Psoas muscle (tissue), 8 donors: ENCODE data around the gene VASH1. TPM values are rescaled to one million over a fixed set of nuclear protein-coding genes. Genes with fewer than 3 reads are reported as not detected.

Source experiments
- ATAC-seq, 4 donors: fragments of 200-7000 bp; cut with Tn5 transposase; one replicate each; pipeline ENCODE4 v1.9.1; 2020; ENCODE audit warnings: moderate library complexity in 3 of 4, mild to moderate bottlenecking in 2 of 4
- DNase-seq, 2 donors: peaks; one replicate each; pipeline ENCODE4 v3.0.0-alpha.2; 2020
- H3K27ac ChIP-seq: fragments of 200-600 bp; one replicate; pipeline ENCODE4 v1.8.0; 2022
- H3K27me3 ChIP-seq, 3 donors: fragments of 200-600 bp in 1 of 3; one replicate each; pipeline versions ENCODE4 v1.6.1 to v1.8.0; 2013 to 2022; ENCODE audit warnings: low read length in 2 of 3, mild to moderate bottlenecking in 2 of 3, moderate library complexity in 1 of 3; ENCODE audit not compliant: insufficient read depth in 3 of 3
- H3K36me3 ChIP-seq, 2 donors: fragments of 200-600 bp in 1 of 2; one replicate each; pipeline versions ENCODE4 v1.6.1 to v1.8.0; 2013 to 2022; ENCODE audit warnings: low read depth in 1 of 2, mild to moderate bottlenecking in 1 of 2, moderate library complexity in 1 of 2; ENCODE audit not compliant: insufficient read depth in 1 of 2
- H3K4me1 ChIP-seq: fragments of 200-600 bp; one replicate; pipeline ENCODE4 v1.8.0; 2022
- H3K4me3 ChIP-seq: fragments of 200-600 bp; one replicate; pipeline ENCODE4 v1.8.0; 2022; ENCODE audit warnings: mild to moderate bottlenecking
- H3K9me3 ChIP-seq: fragments of 200-600 bp; one replicate; pipeline ENCODE4 v1.8.0; 2022
- WGBS, 3 donors: extraction: QIAGEN DNeasy Blood & Tissue Kit; methylation state at CpG; one replicate each; pipeline versions ENCODE4 v1.1.6 to v1.1.7; 2013; 5-methylcytosine and 5-hydroxymethylcytosine counted together
- intact Hi-C, 2 donors: fragments of 100-400 bp; cut with DNase I; formaldehyde crosslinking; loops; one replicate each; pipeline versions ENCODE4 v1.11.0 to v1.14.2; 2022
- long read RNA-seq, 2 donors: library from polyadenylated mRNA; unstranded; transcript quantifications; one replicate each; pipeline ENCODE4 v2.0.0, GENCODE V29; 2021
- polyA plus RNA-seq, 3 donors: library from polyadenylated mRNA; stranded (reverse); fragments of 200-250 nt; gene quantifications; one replicate each; pipeline ENCODE4 v1.2.3, GENCODE V29; 2013
- total RNA-seq, 4 donors: library from RNA; stranded (reverse); fragmentation: NEBNext Ultra II Directional in 2 of 4; extraction: Animal tissue kit (Norgen Biotek cat#: 25700) in 2 of 4; gene quantifications; one replicate each; pipeline versions ENCODE4 v1.2.1 to v1.2.4, GENCODE V29; 2021 to 2023
- TF ChIP-seq, protein P1 (sequence below): fragments of 200-600 bp; IDR thresholded peaks from one replicate; pipeline ENCODE4 v1.8.0; 2022; ENCODE audit warnings: antibody characterized with exemption
- donor health status: healthy with polysubstance abuse.
- donor health status: DM: no; HTN: no; CAD: no; lungs with moderate emphysema.
- donor health status: Bipolar disorder and iron deficiency.
- donor health status: healthy.
- donor health status: DM: yes; HTN: yes; CAD: no.
- donor health status: DM: no; HTN: no; CAD: no.
- donor health status: DM: no; HTN: no; CAD: no.
- donor health status: DM: yes; HTN: yes; CAD: no.

Gene VASH1
- 1 to 10 TPM; 3.9 to 8.2 (median 5.6) TPM for total RNA-seq
- polyA plus RNA-seq = 1 to 10 TPM; 1.7 to 4.0 (median 2.9) TPM
- long read RNA-seq, donor 1, partial matches to known transcripts = 0 of 4 reads
- long read RNA-seq, donor 1, other reads (novel, unspliced or antisense) = 4 of 4 reads
- long read RNA-seq, donor 2, full-length matches to known transcripts = 1 of 8 reads
- long read RNA-seq, donor 2, partial matches to known transcripts = 0 of 8 reads
- long read RNA-seq, donor 2, other reads (novel, unspliced or antisense) = 7 of 8 reads

DNA sequence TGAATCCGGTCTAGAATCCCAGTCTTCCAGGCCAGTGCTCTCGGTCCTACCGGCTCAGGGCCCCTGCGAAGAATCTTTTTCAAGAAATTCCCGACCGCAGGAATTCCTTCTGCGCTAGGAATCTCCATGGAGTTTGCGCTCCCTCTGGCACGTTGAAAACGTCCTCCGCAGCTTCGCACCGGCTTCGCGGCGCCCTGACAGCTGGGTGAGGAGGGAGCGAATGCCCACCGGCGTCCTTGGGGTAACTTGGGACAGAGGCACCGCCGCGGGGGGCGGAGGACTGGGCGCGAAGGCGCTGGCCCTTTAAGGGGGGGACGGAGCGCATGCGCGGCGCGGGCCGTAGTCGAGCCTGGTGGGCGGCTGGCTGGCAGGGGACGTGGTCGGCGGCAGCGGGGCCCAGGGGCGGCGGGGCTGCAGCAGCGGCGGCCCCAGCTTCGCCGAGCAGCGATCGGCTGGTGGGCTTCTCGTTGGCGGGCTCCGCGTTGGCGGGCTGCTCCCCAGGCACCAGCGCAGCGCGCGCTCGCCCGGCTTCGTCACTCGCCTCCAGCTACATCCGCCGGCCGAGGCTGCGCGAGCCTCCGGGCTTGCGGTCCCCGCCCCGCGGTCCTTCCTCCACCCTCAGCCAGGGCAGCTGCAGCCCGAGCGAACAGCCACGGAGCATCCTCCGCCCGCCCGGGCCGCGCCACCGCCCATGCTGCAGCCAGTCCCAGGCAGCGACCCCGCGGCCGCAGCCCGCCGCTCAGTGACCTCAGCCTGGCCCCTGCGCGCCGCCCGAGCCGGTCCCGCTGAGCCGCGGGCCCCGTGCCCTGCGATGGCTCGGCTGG is at the start of gene VASH1:
TSS of gene VASH1 (plus strand) at position 333 of the 824 bp plus-strand sequence. CDS start 1,354 bp downstream, outside the sequence.
- Histone ChIP-seq H3K4me3 (peak within 1 kb of the TSS; percentile 75), H3K36me3 (no peaks in the 10 kb centered on the region), H3K27me3 (peaks cover 0 to 13% (median 4%) of the 10 kb centered on the region in 3 donors), H3K9me3 (no peaks in the 10 kb centered on the region), H3K4me1 (no peaks in the 10 kb centered on the region), H3K27ac (peak within 1 kb of the TSS; percentile 56)
- TF ChIP-seq, protein P1, sequence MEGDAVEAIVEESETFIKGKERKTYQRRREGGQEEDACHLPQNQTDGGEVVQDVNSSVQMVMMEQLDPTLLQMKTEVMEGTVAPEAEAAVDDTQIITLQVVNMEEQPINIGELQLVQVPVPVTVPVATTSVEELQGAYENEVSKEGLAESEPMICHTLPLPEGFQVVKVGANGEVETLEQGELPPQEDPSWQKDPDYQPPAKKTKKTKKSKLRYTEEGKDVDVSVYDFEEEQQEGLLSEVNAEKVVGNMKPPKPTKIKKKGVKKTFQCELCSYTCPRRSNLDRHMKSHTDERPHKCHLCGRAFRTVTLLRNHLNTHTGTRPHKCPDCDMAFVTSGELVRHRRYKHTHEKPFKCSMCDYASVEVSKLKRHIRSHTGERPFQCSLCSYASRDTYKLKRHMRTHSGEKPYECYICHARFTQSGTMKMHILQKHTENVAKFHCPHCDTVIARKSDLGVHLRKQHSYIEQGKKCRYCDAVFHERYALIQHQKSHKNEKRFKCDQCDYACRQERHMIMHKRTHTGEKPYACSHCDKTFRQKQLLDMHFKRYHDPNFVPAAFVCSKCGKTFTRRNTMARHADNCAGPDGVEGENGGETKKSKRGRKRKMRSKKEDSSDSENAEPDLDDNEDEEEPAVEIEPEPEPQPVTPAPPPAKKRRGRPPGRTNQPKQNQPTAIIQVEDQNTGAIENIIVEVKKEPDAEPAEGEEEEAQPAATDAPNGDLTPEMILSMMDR = no peak
- intact Hi-C loops = loop anchor here in 1 of 2 donors (5.0 kb wide), 1 partner anchor 49 kb away; no protein-coding TSS in a partner anchor
- DNase-seq (peak; percentile 79 to 82), ATAC-seq (peak; percentile 59 to 81 (median 74))
- 0 to 1% (median 1%) methylated on average over 49 to 96 of the region's 96 CpGs for WGBS, 3 donors

DNA sequence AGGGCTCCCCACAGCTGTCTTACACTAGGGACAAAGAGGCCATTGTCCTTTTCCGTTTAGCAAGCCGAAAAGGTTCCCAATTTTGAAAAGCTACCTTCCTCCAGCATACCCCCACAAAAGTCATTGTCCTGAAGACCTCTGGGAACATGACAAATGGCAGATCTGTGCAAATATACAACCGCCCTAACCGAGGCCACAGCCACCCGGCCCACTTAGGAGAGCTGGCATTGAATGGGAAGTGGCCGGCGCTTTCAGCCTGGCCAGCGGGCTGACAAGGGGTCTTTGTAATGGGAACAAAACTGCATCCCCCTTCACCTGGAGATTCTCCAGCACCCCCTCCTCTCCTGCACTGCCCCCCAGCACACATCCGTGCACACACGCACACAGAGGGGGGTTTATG is 48.1 kb upstream of the VASH1 start:
- no peak overlapping the region for H3K4me3 ChIP-seq
- H3K36me3 ChIP-seq = no peaks in the 10 kb centered on the region
- peaks cover 0 to 7% (median 0%) of the 10 kb centered on the region in 3 donors for H3K27me3 ChIP-seq
- H3K9me3 ChIP-seq = no peaks in the 10 kb centered on the region
- TF ChIP-seq, protein P1 = no peak
- no peak overlapping the region for H3K27ac ChIP-seq
- DNase-seq (no peak), ATAC-seq (no peak)
- WGBS, 3 donors = 68 to 86% (median 73%) methylated on average over 10 of the region's 10 CpGs
- peaks cover 4% of the 10 kb centered on the region for H3K4me1 ChIP-seq
- intact Hi-C loops = loop anchor here (5.0 kb wide), 2 partner anchors 49 to 69 kb away; partner anchors contain the start of gene VASH1 (in 1 of the 2)

DNA sequence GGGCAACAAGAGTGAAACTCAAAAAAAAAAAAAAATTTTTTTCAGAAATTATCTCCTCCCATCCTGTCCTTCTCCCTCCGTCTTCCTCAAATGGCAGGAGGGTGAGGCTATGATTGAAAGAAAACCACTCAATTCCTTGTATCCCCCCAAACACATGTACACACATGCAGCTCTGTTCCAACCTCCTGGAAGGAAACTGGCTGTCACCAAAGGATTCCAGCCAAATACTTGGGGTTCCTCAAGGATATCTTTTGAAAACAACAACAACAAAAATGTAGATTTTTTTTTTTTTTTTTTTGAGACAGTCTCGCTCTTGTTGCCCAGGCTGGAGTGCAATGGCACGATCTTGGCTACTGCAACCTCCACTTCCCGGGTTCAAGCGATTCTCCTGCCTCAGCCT is 46.8 kb upstream of the VASH1 start:
- no peak for DNase-seq
- intact Hi-C loops = loop anchor here (5.0 kb wide), 2 partner anchors 48 to 68 kb away; partner anchors contain the start of gene VASH1 (in 1 of the 2)
- 76 to 85% (median 84%) methylated on average over 5 of the region's 5 CpGs for WGBS, 3 donors
- TF ChIP-seq, protein P1 = no peak
- Histone ChIP-seq H3K27ac (no peak overlapping the region), H3K36me3 (no peaks in the 10 kb centered on the region), H3K4me1 (peaks cover 5% of the 10 kb centered on the region), H3K27me3 (peaks cover 0 to 7% (median 0%) of the 10 kb centered on the region in 3 donors), H3K4me3 (no peak overlapping the region), H3K9me3 (no peaks in the 10 kb centered on the region)
- ATAC-seq = no peak

DNA sequence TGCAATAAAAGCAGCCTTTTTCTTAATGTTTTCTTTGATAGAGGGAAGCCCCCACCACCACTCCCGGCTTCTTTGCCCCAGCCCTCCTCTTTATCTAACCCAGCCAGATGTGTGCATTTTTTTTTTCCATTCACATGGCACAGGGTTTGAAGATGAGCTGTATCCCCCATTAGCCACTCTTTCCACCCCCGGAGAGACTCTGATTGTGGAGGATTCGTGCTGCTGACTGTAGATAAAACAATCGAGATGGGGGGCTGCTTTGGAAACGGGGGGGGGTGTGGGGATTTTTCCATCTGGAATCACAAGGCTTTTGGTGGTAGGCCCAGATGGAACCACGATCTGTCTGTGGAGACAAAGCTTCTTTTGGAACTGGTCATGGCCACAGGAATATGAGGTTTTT is 46.2 kb upstream of the VASH1 start:
- WGBS, 3 donors = 47 to 50% (median 48%) methylated on average over 6 of the region's 6 CpGs
- DNase-seq (no peak), ATAC-seq (no peak)
- Histone ChIP-seq H3K4me3 (no peak overlapping the region), H3K36me3 (no peaks in the 10 kb centered on the region), H3K4me1 (peaks cover 10% of the 10 kb centered on the region), H3K27ac (no peak overlapping the region), H3K9me3 (no peaks in the 10 kb centered on the region), H3K27me3 (peaks cover 0 to 7% (median 0%) of the 10 kb centered on the region in 3 donors)
- TF ChIP-seq, protein P1 = no peak
- intact Hi-C loops = no loop called here
